ENCODE data around the gene LCN9. TPM values are rescaled to one million over a fixed set of nuclear protein-coding genes. Genes with fewer than 3 reads are reported as not detected.

The LCN9 gene
- total and polyA plus RNA-seq, 2 of the 4 experiments (the other 2 are of a cell fraction) = not detected

DNA sequence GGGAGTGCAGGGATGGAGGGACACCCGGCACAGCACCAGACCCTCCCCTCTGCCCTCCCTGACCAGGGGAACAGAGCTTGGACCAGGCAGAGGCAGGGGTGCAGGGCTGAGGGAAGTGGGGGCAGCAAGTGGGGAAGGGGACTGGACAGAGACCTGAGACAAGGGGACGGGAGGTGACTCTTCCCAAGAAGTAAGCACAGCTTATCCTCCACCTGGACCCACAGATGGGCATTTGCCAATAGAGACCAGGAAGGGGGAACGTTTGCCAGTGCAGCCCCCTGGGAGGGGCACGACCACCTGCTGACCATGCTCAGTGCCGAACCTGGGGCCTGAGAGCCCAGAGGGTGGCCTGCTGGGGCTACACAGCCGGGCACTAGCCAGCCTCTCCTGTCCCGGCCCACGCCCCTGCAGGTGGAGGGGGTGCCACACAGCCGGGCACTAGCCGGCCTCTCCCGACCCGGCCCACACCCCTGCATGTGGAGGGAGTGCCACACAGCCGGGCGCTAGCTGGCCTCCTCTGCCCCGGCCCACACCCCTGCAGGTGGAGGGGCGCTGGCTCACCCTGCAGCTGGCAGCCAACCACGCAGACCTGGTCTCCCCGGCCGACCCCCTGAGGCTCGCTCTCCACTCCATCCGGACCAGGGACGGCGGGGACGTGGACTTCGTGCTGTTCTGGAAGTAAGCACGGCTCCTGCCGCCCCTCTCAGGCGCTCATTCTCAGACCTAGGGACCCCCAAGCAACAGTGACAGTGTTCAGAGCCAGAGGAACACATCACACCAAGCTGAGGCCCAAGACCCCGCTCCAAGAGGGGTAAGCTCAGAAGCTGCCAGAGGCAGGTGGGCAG lies 48.1 kb upstream of the LCN9 start:
- intact Hi-C loops (cut with micrococcal nuclease) = no loop called here
- Histone ChIP-seq H2BK20ac (ENCODE audit: low read depth, low read length) (no peak overlapping the region), H4K5ac (ENCODE audit: low read depth, low read length) (no peak overlapping the region), H3K56ac (ENCODE audit: extremely low read depth, insufficient read depth, low read length) (no peak overlapping the region), H3K4ac (ENCODE audit: low read depth, low read length) (no peak overlapping the region), H3K27me3 (ENCODE audit: control insufficient read depth, insufficient read depth, low read length) (no peaks in the 10 kb centered on the region; the same call in 1 of the 2 replicates), H3K79me1 (ENCODE audit: low read depth in 1 of 2, low read length in 2 of 2) (no peaks in the 10 kb centered on the region), H2AK5ac (ENCODE audit: low read depth, low read length) (no peak overlapping the region), H4K20me1 (ENCODE audit: insufficient read depth, low read length) (no peaks in the 10 kb centered on the region), H3K4me2 (ENCODE audit: low read depth, low read length) (no peak overlapping the region), H4K8ac (ENCODE audit: low read depth in 2 of 2, low read length in 2 of 2) (no peak overlapping the region), H3K27ac (ENCODE audit: insufficient read depth, low read length) (no peak overlapping the region), H2BK5ac (ENCODE audit: low read depth, low read length, poor library complexity, severe bottlenecking) (no peak overlapping the region), H3K4me3 (ENCODE audit: insufficient read depth, low read depth, low read length) (no peak overlapping the region), H3K18ac (ENCODE audit: low read depth, low read length) (no peak overlapping the region), H2BK15ac (ENCODE audit: low read depth, low read length) (no peak overlapping the region), H3K14ac (replicated peaks; ENCODE audit: low read depth, low read length) (no peak overlapping the region), H3K23ac (ENCODE audit: low read depth, low read length) (no peak overlapping the region), H3K36me3 (ENCODE audit: control insufficient read depth, insufficient read depth, low read length) (no peaks in the 10 kb centered on the region), H3K9me1 (ENCODE audit: insufficient read depth, low read length) (no peaks in the 10 kb centered on the region), H2BK120ac (ENCODE audit: low read depth, low read length) (no peak overlapping the region), H3K9ac (ENCODE audit: low read depth, low read length) (no peak overlapping the region), H4K91ac (ENCODE audit: insufficient read depth, low read depth, low read length) (no peak overlapping the region), H2AFZ (replicated peaks; ENCODE audit: low read length, poor library complexity) (no peak overlapping the region), H2AK9ac (replicated peaks; ENCODE audit: low read depth, low read length, poor library complexity) (peak overlapping the region; percentile 65), H3K9me3 (ENCODE audit: control insufficient read depth, insufficient read depth, low read length) (no peaks in the 10 kb centered on the region), H3K4me1 (ENCODE audit: control insufficient read depth, insufficient read depth, low read length) (no peaks in the 10 kb centered on the region)
- ChIA-PET POLR2A (ENCODE audit: unreplicated experiment) (no interaction called here), CTCF (no interaction called here)
- DNase-seq = no peak
- TF ChIP-seq, protein P1, sequence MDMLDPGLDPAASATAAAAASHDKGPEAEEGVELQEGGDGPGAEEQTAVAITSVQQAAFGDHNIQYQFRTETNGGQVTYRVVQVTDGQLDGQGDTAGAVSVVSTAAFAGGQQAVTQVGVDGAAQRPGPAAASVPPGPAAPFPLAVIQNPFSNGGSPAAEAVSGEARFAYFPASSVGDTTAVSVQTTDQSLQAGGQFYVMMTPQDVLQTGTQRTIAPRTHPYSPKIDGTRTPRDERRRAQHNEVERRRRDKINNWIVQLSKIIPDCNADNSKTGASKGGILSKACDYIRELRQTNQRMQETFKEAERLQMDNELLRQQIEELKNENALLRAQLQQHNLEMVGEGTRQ (IDR thresholded peaks at IDR 0.05; ENCODE audit: low read depth, low read length) = no peak
- no peak for TF ChIP-seq RFX5 (IDR thresholded peaks at IDR 0.05; ENCODE audit: low read depth, low read length)
- TF ChIP-seq CHD1 (IDR thresholded peaks at IDR 0.05; ENCODE audit: low read depth, low read length) = no peak
- TF ChIP-seq BHLHE40 (IDR thresholded peaks at IDR 0.05; ENCODE audit: low read depth, low read length) = no peak
- TF ChIP-seq POLR2A (IDR thresholded peaks at IDR 0.05; ENCODE audit: low read depth, low read length) = no peak
- no peak for TF ChIP-seq RCOR1 (IDR thresholded peaks at IDR 0.05; ENCODE audit: insufficient replicate concordance, low read length)
- TF ChIP-seq FOS (IDR thresholded peaks at IDR 0.05; ENCODE audit: low read depth, low read length) = no peak
- no TSS peak for BruUV-seq (replicated peaks)
- in situ Hi-C loops (cut with MboI; ENCODE audit: low sequenced_read_pairs) = loop anchor here (25.0 kb wide), 1 partner anchor 322 kb away; no protein-coding TSS in a partner anchor
- WGBS, 2 experiments (ENCODE audit: extremely low coverage in 2 of 2, insufficient read length in 1 of 2) = 70% methylated on average over 9 of the region's 29 CpGs; no CpG with 5 or more reads in 1 of the 2 experiments
- no peak for ATAC-seq (ENCODE audit: low read depth)
- dilution Hi-C loops (cut with HindIII; ENCODE audit: low sequenced_read_pairs, unreplicated experiment) = no loop called here
